Stimulated activated CD8-positive, alpha-beta memory T cell treated with anti-CD3 and anti-CD28 coated beads, Interleukin-2, amount 100 ng/mL, for 1 hour (primary cell): ENCODE measurements around the gene FGF5.

Experiments
- DNase-seq, 2 donors: peaks; one replicate each; pipeline ENCODE4 v3.0.0-alpha.2; 2020; ENCODE audit warnings: low read depth in 2 of 2

Gene FGF5

DNA sequence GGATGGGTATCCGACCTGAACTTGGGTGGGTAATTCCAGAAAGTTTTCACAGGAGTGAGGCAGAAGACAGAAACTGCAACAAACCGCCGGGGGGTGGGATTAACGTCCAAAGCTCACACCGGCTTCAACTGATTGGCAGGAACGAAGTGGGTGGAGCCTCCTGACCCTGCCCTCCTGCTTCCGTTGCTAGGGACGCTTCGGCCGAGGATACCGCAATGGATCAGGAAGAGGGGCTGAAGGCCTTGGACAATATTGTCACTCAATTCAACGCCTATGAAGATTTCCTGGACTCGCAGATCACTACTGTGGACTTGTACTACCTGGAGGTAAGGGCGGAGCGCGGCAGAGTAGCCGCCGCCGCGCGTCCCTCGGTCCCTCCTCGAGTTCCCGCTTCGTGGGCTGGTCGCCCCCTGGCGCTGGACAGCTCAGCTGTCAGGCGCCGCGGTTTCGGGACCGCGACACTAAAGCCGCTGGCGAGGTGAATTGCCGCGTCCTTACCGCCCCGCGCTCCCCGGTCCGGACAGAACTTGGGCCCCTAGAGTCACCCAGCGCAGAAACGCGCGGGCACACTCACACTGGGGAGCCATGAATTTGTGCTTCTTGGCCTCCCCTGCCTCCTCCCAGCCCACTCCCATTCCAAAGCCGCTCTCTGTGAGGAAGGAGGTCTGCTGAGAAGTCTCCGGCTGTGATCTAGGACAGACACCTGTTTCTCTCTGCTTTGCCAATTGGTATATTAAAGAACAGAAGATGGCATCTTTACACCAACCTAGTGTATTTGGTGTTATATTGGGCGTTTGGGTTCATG, 69.3 kb downstream of the FGF5 start, which contains the start of gene CFAP299:
TSS of gene CFAP299 (plus strand) at position 177 of the 805 bp plus-strand sequence.
- peak; percentile 2 to 7 for DNase-seq

GRCh38 chr4:80336582-80336981, 70.1 kb downstream of the FGF5 start:
- no peak for DNase-seq

- no peak for DNase-seq
Measured at GRCh38 chr4:80340036-80340435, 73.6 kb downstream of the FGF5 start.
